Keratinocyte (primary cell): ENCODE results near the gene PRM1. TPM values are rescaled to one million over a fixed set of nuclear protein-coding genes. Genes with fewer than 3 reads are reported as not detected.

ENCODE experiments used
- DNase-seq: peaks from one replicate; pipeline ENCODE4 v3.0.0-alpha.2; 2011; ENCODE audit warnings: low read depth, missing footprints, low spot score
- FAIRE-seq: peaks from 2 replicates; lab custom pipeline; 2011; peaks lifted over from hg19 to GRCh38; lab: Jason Lieb, UNC
- H2AFZ ChIP-seq: 2 replicates; pipeline ENCODE4 v1.6.0; 2012; ENCODE audit warnings: low read length, control low read depth, inconsistent platforms; ENCODE audit not compliant: control insufficient read depth
- H3K27ac ChIP-seq: 2 replicates; pipeline ENCODE4 v1.5.1; 2011; ENCODE audit warnings: low read length; ENCODE audit not compliant: control insufficient read depth, insufficient read depth
- H3K27me3 ChIP-seq: 3 replicates; pipeline ENCODE4 v1.6.0; 2011; ENCODE audit warnings: low read length; ENCODE audit not compliant: control insufficient read depth, insufficient read depth; ENCODE audit errors: extremely low read depth
- H3K36me3 ChIP-seq, 2 experiments: 2 replicates in 1 of 2; 3 replicates in 1 of 2; pipeline ENCODE4 v1.5.1; 2011; ENCODE audit warnings: low read length in 2 of 2, mild to moderate bottlenecking in 1 of 2; ENCODE audit not compliant: control insufficient read depth in 2 of 2, insufficient read depth in 2 of 2; ENCODE audit errors: extremely low read depth in 1 of 2
- H3K4me1 ChIP-seq: 3 replicates; pipeline ENCODE4 v1.5.1; 2011; ENCODE audit warnings: low read length; ENCODE audit not compliant: control insufficient read depth, insufficient read depth; ENCODE audit errors: extremely low read depth
- H3K4me2 ChIP-seq: 3 replicates; pipeline ENCODE4 v1.6.0; 2011; ENCODE audit warnings: low read depth, low read length; ENCODE audit not compliant: control insufficient read depth, insufficient read depth; ENCODE audit errors: extremely low read depth
- H3K4me3 ChIP-seq, 3 experiments: fragments of 200-600 bp in 1 of 3; sonication (generic) in 1 of 3; 2 replicates in 2 of 3; 3 replicates in 1 of 3; pipeline ENCODE4 v1.5.1; 2011 to 2016; ENCODE audit warnings: low read length in 3 of 3, mild to moderate bottlenecking in 3 of 3, control low read depth in 2 of 3, inconsistent platforms in 1 of 3, low read depth in 1 of 3, mixed read lengths in 1 of 3, mixed run types in 1 of 3, moderate library complexity in 1 of 3; ENCODE audit not compliant: control insufficient read depth in 2 of 3, insufficient read depth in 2 of 3; ENCODE audit errors: extremely low read depth in 1 of 3
- H3K79me2 ChIP-seq: 2 replicates; pipeline ENCODE4 v1.6.0; 2012; ENCODE audit warnings: low read length; ENCODE audit not compliant: control insufficient read depth, insufficient read depth
- H3K9ac ChIP-seq: 3 replicates; pipeline ENCODE4 v1.6.0; 2011; ENCODE audit warnings: low read length; ENCODE audit not compliant: control insufficient read depth, insufficient read depth; ENCODE audit errors: extremely low read depth
- H3K9me1 ChIP-seq: 3 replicates; pipeline ENCODE4 v1.6.0; 2011; ENCODE audit warnings: low read length; ENCODE audit not compliant: control insufficient read depth, insufficient read depth; ENCODE audit errors: extremely low read depth
- H3K9me3 ChIP-seq: 2 replicates; pipeline ENCODE4 v1.5.1; 2012; ENCODE audit warnings: low read depth, low read length; ENCODE audit not compliant: control insufficient read depth
- H4K20me1 ChIP-seq: 3 replicates; pipeline ENCODE4 v1.6.0; 2011; ENCODE audit warnings: low read length; ENCODE audit not compliant: control insufficient read depth, insufficient read depth; ENCODE audit errors: extremely low read depth
- CTCF ChIP-seq, 3 experiments: IDR thresholded peaks in 1 of 3; conservative IDR thresholded peaks in 1 of 3; optimal IDR thresholded peaks in 1 of 3; 2 replicates in 2 of 3; 3 replicates in 1 of 3; pipeline versions ENCODE3 to v1.5.1; 2011; ENCODE audit warnings: low read length in 3 of 3, mild to moderate bottlenecking in 3 of 3, moderate library complexity in 2 of 3, control low read depth in 1 of 3, inconsistent platforms in 1 of 3; ENCODE audit not compliant: insufficient read depth in 2 of 3; ENCODE audit errors: extremely low read depth in 1 of 3
- EZH2 ChIP-seq: IDR thresholded peaks from one replicate; pipeline ENCODE4 v1.6.1; 2012; ENCODE audit warnings: inconsistent platforms, mild to moderate bottlenecking, low read length, moderate library complexity
- dilution Hi-C: fragments of 300-500 bp; cut with MboI; formaldehyde crosslinking; loops from one replicate; pipeline ENCODE4 v1.7.0; 2020; ENCODE audit warnings: low sequenced_read_pairs; ENCODE audit not compliant: extremely low pct_ligation_motif_present
- polyA plus RNA-seq, 5 experiments: library from polyadenylated mRNA; depleted of rRNA in 3 of 5; stranded (reverse) in 3 of 5; stranded (forward) in 1 of 5; unstranded in 1 of 5; fragments of >200 nt; gene quantifications; 1 replicate in 1 of 5; 2 replicates in 3 of 5; 3 replicates in 1 of 5; pipeline versions ENCODE4 v1.2.1 to v1.2.3, GENCODE V29; 2011 to 2012; ENCODE audit warnings: missing spikeins in 2 of 5, low read depth in 1 of 5, low replicate concordance in 1 of 5

PRM1 gene
- polyA plus RNA-seq, 1 donor (not counting 4 experiments of a cell fraction or from before 2014, with no cell fraction given), result not detected

GRCh38 chr16:11263737-11264136 lies 17.4 kb downstream of the PRM1 start:
- no peak overlapping the region for H3K4me2 ChIP-seq
- no peak overlapping the region for H3K27ac ChIP-seq
- H3K36me3 ChIP-seq, result no peaks in the 10 kb centered on the region
- no peak overlapping the region for H3K9ac ChIP-seq
- no peaks in the 10 kb centered on the region for H3K9me1 ChIP-seq
- no peaks in the 10 kb centered on the region for H3K9me3 ChIP-seq
- H3K4me1 ChIP-seq, result no peaks in the 10 kb centered on the region
- H3K79me2 ChIP-seq, result no peaks in the 10 kb centered on the region
- peaks cover 5% of the 10 kb centered on the region for H3K27me3 ChIP-seq
- dilution Hi-C loops, result no loop called here
- no peak overlapping the region for H2AFZ ChIP-seq
- no peak overlapping the region for H3K4me3 ChIP-seq
- DNase-seq, result no peak
- FAIRE-seq, result no peak
- TF ChIP-seq EZH2, result no peak
- TF ChIP-seq CTCF (optimal IDR thresholded peaks at IDR 0.05 in 1 of 3, IDR thresholded peaks at IDR 0.05 in 1 of 3, conservative IDR thresholded peaks at IDR 0.05 in 1 of 3; ENCODE audit: extremely low read depth in 1 of 3, insufficient read depth in 2 of 3, low read length in 3 of 3), result no peak
- H4K20me1 ChIP-seq, result no peaks in the 10 kb centered on the region

- no peak for FAIRE-seq
These were observed 18.2 kb downstream of the PRM1 start for GRCh38 chr16:11262915-11263314.

More at GRCh38 chr16:11262915-11263314, 18.2 kb downstream of the PRM1 start:
- no peaks in the 10 kb centered on the region for H3K79me2 ChIP-seq
- H3K9me3 ChIP-seq, result no peaks in the 10 kb centered on the region
- TF ChIP-seq CTCF (optimal IDR thresholded peaks at IDR 0.05 in 1 of 3, IDR thresholded peaks at IDR 0.05 in 1 of 3, conservative IDR thresholded peaks at IDR 0.05 in 1 of 3; ENCODE audit: extremely low read depth in 1 of 3, insufficient read depth in 2 of 3, low read length in 3 of 3) (no peak), EZH2 (no peak)
- no peaks in the 10 kb centered on the region for H3K4me1 ChIP-seq
- H3K27me3 ChIP-seq, result peaks cover 5% of the 10 kb centered on the region
- no peaks in the 10 kb centered on the region for H3K9me1 ChIP-seq
- no peak overlapping the region for H3K4me3 ChIP-seq
- H3K4me2 ChIP-seq, result no peak overlapping the region
- H3K36me3 ChIP-seq, result no peaks in the 10 kb centered on the region
- no peak for DNase-seq
- dilution Hi-C loops, result no loop called here
- no peak overlapping the region for H3K27ac ChIP-seq
- H2AFZ ChIP-seq, result no peak overlapping the region
- H3K9ac ChIP-seq, result no peak overlapping the region
- H4K20me1 ChIP-seq, result no peaks in the 10 kb centered on the region
